ENCODE results near the gene KCNMA1.

The KCNMA1 gene

GRCh38 chr10:77631241-77631640 is 6.4 kb downstream of the KCNMA1 start:
- DNase-seq (ENCODE audit: low read depth) = no peak

GRCh38 chr10:77630507-77630848 is 7.1 kb downstream of the KCNMA1 start:
- no peak for DNase-seq (ENCODE audit: low read depth)

- no peak for DNase-seq (ENCODE audit: low read depth)
Observed at GRCh38 chr10:77629775-77630506, 7.7 kb downstream of the KCNMA1 start.

- no peak for DNase-seq (ENCODE audit: low read depth)
Observed at GRCh38 chr10:77628906-77629730, 8.5 kb downstream of the KCNMA1 start.

GRCh38 chr10:77626266-77626935 is 11.2 kb downstream of the KCNMA1 start:
- no peak for DNase-seq (ENCODE audit: low read depth)

GRCh38 chr10:77625379-77625778 is 12.2 kb downstream of the KCNMA1 start:
- no peak for DNase-seq (ENCODE audit: low read depth)

GRCh38 chr10:77622889-77623291 is 14.7 kb downstream of the KCNMA1 start:
- no peak for DNase-seq (ENCODE audit: low read depth)

GRCh38 chr10:77620731-77621130 is 16.9 kb downstream of the KCNMA1 start:
- no peak for DNase-seq (ENCODE audit: low read depth)

- DNase-seq (ENCODE audit: low read depth) = no peak
Observed at GRCh38 chr10:77619964-77620703, 17.5 kb downstream of the KCNMA1 start.

GRCh38 chr10:77618117-77618516 is 19.5 kb downstream of the KCNMA1 start:
- DNase-seq (ENCODE audit: low read depth) = no peak

GRCh38 chr10:77616766-77617165 is 20.8 kb downstream of the KCNMA1 start:
- DNase-seq (ENCODE audit: low read depth) = no peak

GRCh38 chr10:77614778-77615625 is 22.6 kb downstream of the KCNMA1 start:
- DNase-seq (ENCODE audit: low read depth) = no peak

- no peak for DNase-seq (ENCODE audit: low read depth)
Observed at GRCh38 chr10:77613476-77614130, 24.0 kb downstream of the KCNMA1 start.

- no peak for DNase-seq (ENCODE audit: low read depth)
Observed at GRCh38 chr10:77611670-77612069, 25.9 kb downstream of the KCNMA1 start.

GRCh38 chr10:77611221-77611620 is 26.4 kb downstream of the KCNMA1 start:
- DNase-seq (ENCODE audit: low read depth) = no peak

GRCh38 chr10:77609781-77610272 is 27.8 kb downstream of the KCNMA1 start:
- DNase-seq (ENCODE audit: low read depth) = no peak

GRCh38 chr10:77608281-77608680 is 29.3 kb downstream of the KCNMA1 start:
- no peak for DNase-seq (ENCODE audit: low read depth)

GRCh38 chr10:77606751-77607150 is 30.9 kb downstream of the KCNMA1 start:
- DNase-seq (ENCODE audit: low read depth) = no peak

- no peak for DNase-seq (ENCODE audit: low read depth)
Observed at GRCh38 chr10:77605466-77605865, 32.1 kb downstream of the KCNMA1 start.

GRCh38 chr10:77604941-77605351 is 32.7 kb downstream of the KCNMA1 start:
- no peak for DNase-seq (ENCODE audit: low read depth)

- DNase-seq (ENCODE audit: low read depth) = no peak
Observed at GRCh38 chr10:77604063-77604462, 33.5 kb downstream of the KCNMA1 start.
